Astrocyte of the cerebellum (primary cell): Measurements from ENCODE around the gene DUS1L.

Source experiments
- DNase-seq: peaks from one replicate; pipeline ENCODE4 v3.0.0-alpha.2; 2011; ENCODE audit warnings: low read depth
- H3K4me3 ChIP-seq: 2 replicates; pipeline ENCODE4 v1.5.1; 2011; ENCODE audit warnings: mild to moderate bottlenecking, low read depth, low read length, moderate library complexity
- CTCF ChIP-seq: IDR thresholded peaks from 2 replicates; pipeline ENCODE4 v1.5.1; 2012; ENCODE audit warnings: low read length, low read depth, moderate library complexity, mild to moderate bottlenecking; ENCODE audit errors: missing control alignments
- in situ Hi-C: cut with HindIII; loops from 2 replicates; pipeline ENCODE4 v1.10.0; 2017; ENCODE audit warnings: low sequenced_read_pairs

Gene DUS1L

GRCh38 chr17:82106688-82107305 lies 41.2 kb upstream of the DUS1L start:
- DNase-seq: no peak

GRCh38 chr17:82105882-82106687 lies 40.5 kb upstream of the DUS1L start:
- H3K4me3 ChIP-seq: no peak overlapping the region
- in situ Hi-C loops: no loop called here
- DNase-seq: no peak
- TF ChIP-seq CTCF: peak; percentile 38

More at GRCh38 chr17:82106688-82107305, 41.2 kb upstream of the DUS1L start:
- in situ Hi-C loops: no loop called here
- H3K4me3 ChIP-seq: no peak overlapping the region
- TF ChIP-seq CTCF: no peak

- in situ Hi-C loops: no loop called here
- DNase-seq: no peak
- H3K4me3 ChIP-seq: no peak overlapping the region
- TF ChIP-seq CTCF: no peak
Observed at GRCh38 chr17:82105417-82105881, 39.8 kb upstream of the DUS1L start.

GRCh38 chr17:82104797-82105416 lies 39.3 kb upstream of the DUS1L start:
- H3K4me3 ChIP-seq: no peak overlapping the region
- TF ChIP-seq CTCF: no peak
- in situ Hi-C loops: no loop called here
- no peak for DNase-seq

GRCh38 chr17:82103553-82104451 lies 38.2 kb upstream of the DUS1L start:
- in situ Hi-C loops: no loop called here
- DNase-seq: no peak
- TF ChIP-seq CTCF: no peak
- H3K4me3 ChIP-seq: no peak overlapping the region
